B cell (primary cell): ENCODE data around the gene NPEPL1. TPM values are rescaled to one million over a fixed set of nuclear protein-coding genes. Genes with fewer than 3 reads are reported as not detected.

Experiments
- ATAC-seq: fragments of 200-7000 bp; cut with Tn5 transposase; one replicate; pipeline ENCODE4 v1.10.0; 2021; ENCODE audit warnings: low read depth, mild to moderate bottlenecking, moderate number of reproducible peaks, moderate library complexity
- CTCF ChIA-PET: fragments of 350-600 bp; sonication (Branson Sonifier 250); formaldehyde crosslinking; loops from one replicate; lab custom pipeline; 2021; ENCODE audit warnings: antibody characterized with exemption, inconsistent platforms; lab: Charles Lee
- POLR2A ChIA-PET: fragments of 350-600 bp; sonication (Branson Sonifier 250); formaldehyde crosslinking; loops from one replicate; lab custom pipeline; 2021; ENCODE audit warnings: antibody characterized with exemption; lab: Charles Lee
- DNase-seq: peaks from one replicate; pipeline ENCODE4 v3.0.0; 2013
- H2AFZ ChIP-seq: 2 replicates; pipeline ENCODE4 v1.6.1; 2012; ENCODE audit warnings: mild to moderate bottlenecking, low read depth, low read length; ENCODE audit not compliant: insufficient read depth, poor library complexity, severe bottlenecking
- H3K27ac ChIP-seq, 2 donors: 1 replicate in 1 of 2; 2 replicates in 1 of 2; pipeline ENCODE4 v1.5.1; 2012 to 2013; ENCODE audit warnings: low read length in 2 of 2, mild to moderate bottlenecking in 2 of 2, moderate library complexity in 1 of 2
- H3K27me3 ChIP-seq, 4 experiments: fragments of 200-600 bp in 1 of 4; sonication (generic) in 1 of 4; replicated peaks in 1 of 4; 1 replicate in 2 of 4; 2 replicates in 2 of 4; pipeline versions ENCODE4 v1.6.1 to v1.7.0; 2013 to 2016; ENCODE audit warnings: low read length in 3 of 4, mild to moderate bottlenecking in 2 of 4, mixed read lengths in 1 of 4, moderate library complexity in 1 of 4; ENCODE audit not compliant: insufficient read depth in 4 of 4, control insufficient read depth in 3 of 4; ENCODE audit errors: control extremely low read depth in 1 of 4
- H3K36me3 ChIP-seq, 2 experiments: replicated peaks in 1 of 2; 1 replicate in 1 of 2; 2 replicates in 1 of 2; pipeline versions ENCODE4 v1.6.1 to v1.7.1; 2013; ENCODE audit warnings: low read length in 1 of 2; ENCODE audit not compliant: insufficient read depth in 2 of 2, control insufficient read depth in 1 of 2; ENCODE audit errors: control extremely low read depth in 1 of 2, extremely low read depth in 1 of 2
- H3K4me1 ChIP-seq, 2 donors: fragments of 200-600 bp in 1 of 2; sonication (generic) in 1 of 2; 1 replicate in 1 of 2; 2 replicates in 1 of 2; pipeline versions ENCODE4 v1.5.1 to v1.6.1; 2013 to 2017; ENCODE audit warnings: low read length in 2 of 2; ENCODE audit not compliant: control insufficient read depth in 2 of 2, insufficient read depth in 2 of 2
- H3K4me2 ChIP-seq: replicated peaks from 2 replicates; pipeline ENCODE3; 2012; ENCODE audit warnings: mild to moderate bottlenecking, low read depth, low read length; ENCODE audit not compliant: poor library complexity, severe bottlenecking
- H3K4me3 ChIP-seq, 5 experiments: fragments of 200-600 bp in 1 of 5; sonication (generic) in 1 of 5; 1 replicate in 3 of 5; 2 replicates in 2 of 5; pipeline versions ENCODE4 v1.5.1 to v1.7.0; 2011 to 2016; ENCODE audit warnings: low read length in 4 of 5, mild to moderate bottlenecking in 4 of 5, low read depth in 2 of 5, control low read depth in 1 of 5, moderate library complexity in 1 of 5; ENCODE audit not compliant: insufficient read depth in 1 of 5; ENCODE audit errors: control extremely low read depth in 1 of 5, extremely low read depth in 1 of 5
- H3K79me2 ChIP-seq: fragments of 200-600 bp; sonication (generic); one replicate; pipeline ENCODE4 v1.6.0; 2016; ENCODE audit warnings: low read length; ENCODE audit not compliant: control insufficient read depth, insufficient read depth
- H3K9ac ChIP-seq: fragments of 200-600 bp; sonication (generic); 2 replicates; pipeline ENCODE4 v1.6.1; 2017; ENCODE audit warnings: mild to moderate bottlenecking, low read length, moderate library complexity
- H3K9me3 ChIP-seq, 3 donors: one replicate each; pipeline versions ENCODE4 v1.6.1 to v1.7.1; 2013; ENCODE audit warnings: low read length in 2 of 3; ENCODE audit not compliant: control insufficient read depth in 2 of 3, insufficient read depth in 1 of 3; ENCODE audit errors: control extremely low read depth in 1 of 3
- H4K20me1 ChIP-seq: 2 replicates; pipeline ENCODE4 v1.6.0; 2012; ENCODE audit warnings: mild to moderate bottlenecking, low read length; ENCODE audit not compliant: insufficient read depth, control insufficient read depth, poor library complexity, severe bottlenecking
- H3K27ac Mint-ChIP-seq: one replicate; pipeline ENCODE4 v1.8.0; 2021; ENCODE audit warnings: mixed read lengths
- H3K27me3 Mint-ChIP-seq: one replicate; pipeline ENCODE4 v1.8.0; 2021; ENCODE audit warnings: mixed read lengths
- H3K4me1 Mint-ChIP-seq: one replicate; pipeline ENCODE4 v1.8.0; 2021; ENCODE audit warnings: mixed read lengths
- H3K4me3 Mint-ChIP-seq: one replicate; pipeline ENCODE4 v1.8.0; 2021; ENCODE audit warnings: mixed read lengths
- H3K9me3 Mint-ChIP-seq: one replicate; pipeline ENCODE4 v1.8.0; 2022; ENCODE audit warnings: mixed read lengths; ENCODE audit not compliant: insufficient read depth
- CTCF ChIP-seq: fragments of 200-600 bp; IDR thresholded peaks from one replicate; pipeline ENCODE4 v1.8.0; 2022; ENCODE audit warnings: antibody characterized with exemption, mild to moderate bottlenecking
- EZH2 ChIP-seq: IDR thresholded peaks from 2 replicates; pipeline ENCODE4 v1.6.1; 2012; ENCODE audit warnings: borderline replicate concordance, low read depth, mild to moderate bottlenecking, moderate library complexity, low read length; ENCODE audit not compliant: insufficient read depth, poor library complexity, severe bottlenecking
- WGBS: methylation state at CpG from one replicate; pipeline ENCODE4 v1.1.5; 2013; ENCODE audit warnings: missing lambda C conversion rate; ENCODE audit not compliant: insufficient coverage; 5-methylcytosine and 5-hydroxymethylcytosine counted together
- intact Hi-C: fragments of 100-400 bp; cut with micrococcal nuclease; formaldehyde crosslinking; loops from one replicate; pipeline ENCODE4 v1.10.0; 2022
- polyA plus RNA-seq: library from polyadenylated mRNA; depleted of rRNA; stranded (reverse); fragments of >200 nt; gene quantifications from 2 replicates; pipeline ENCODE4 v1.2.3, GENCODE V29; 2012
- total RNA-seq, 2 donors: library from RNA; stranded (reverse); fragments of 120-200 nt in 1 of 2; gene quantifications; 1 replicate in 1 of 2; 2 replicates in 1 of 2; pipeline versions ENCODE4 v1.2.3 to v1.2.4, GENCODE V29; 2013 to 2022

NPEPL1 gene
- total and polyA plus RNA-seq, 2 donors (not counting 1 experiment from before 2014, with no cell fraction given) = 34.3 to 45.1 TPM

DNA sequence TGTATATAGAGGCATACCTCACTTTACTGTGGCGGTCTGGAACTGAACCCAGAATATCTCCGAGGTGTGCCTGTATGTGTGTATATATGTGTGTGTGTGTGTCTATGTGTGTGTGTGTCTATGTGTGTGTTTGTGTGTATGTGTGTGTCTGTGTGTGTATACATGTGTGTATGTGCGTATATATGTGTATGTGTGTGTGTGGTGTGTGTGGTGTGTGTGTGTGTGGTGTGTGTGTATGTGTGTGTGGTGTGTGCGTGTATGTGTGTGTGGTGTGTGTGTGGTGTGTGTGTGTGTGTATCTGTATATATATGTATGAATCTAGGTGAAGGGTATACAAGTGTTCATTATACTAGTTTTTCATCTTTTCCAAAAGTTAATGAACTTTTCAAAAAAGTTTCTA, 4.2 kb upstream of the NPEPL1 start:
- Histone ChIP-seq H3K36me3 (no peaks in the 10 kb centered on the region), H3K9me3 (no peaks in the 10 kb centered on the region), H3K79me2 (no peaks in the 10 kb centered on the region), H3K27ac (no peak overlapping the region), H3K4me1 (peaks cover 3% of the 10 kb centered on the region in 2 donors), H4K20me1 (no peaks in the 10 kb centered on the region), H3K4me2 (no peak overlapping the region), H3K4me3 (no peak overlapping the region), H3K9ac (no peak overlapping the region), H2AFZ (no peak overlapping the region), H3K27me3 (no peaks in the 10 kb centered on the region)
- ChIA-PET CTCF (no interaction called here), POLR2A (interaction anchor here (0.6 kb wide), 1 partner anchor 443 kb away, joined by 4 read pairs; no protein-coding TSS in a partner anchor)
- Mint-ChIP-seq H3K27ac (no peak overlapping the region), H3K4me1 (peaks cover 8% of the 10 kb centered on the region), H3K9me3 (no peaks in the 10 kb centered on the region), H3K27me3 (no peaks in the 10 kb centered on the region), H3K4me3 (no peak overlapping the region)
- DNase-seq = no peak
- intact Hi-C loops = no loop called here
- no peak for ATAC-seq
- TF ChIP-seq EZH2 (no peak), CTCF (no peak)
- WGBS = 100% methylated on average over 2 of the region's 4 CpGs

GRCh38 chr20:58688840-58689239, 3.8 kb upstream of the NPEPL1 start:
- POLR2A ChIA-PET = no interaction called here
- DNase-seq (no peak), ATAC-seq (no peak)
- no peak overlapping the region for H3K4me3 Mint-ChIP-seq
- H3K4me1 Mint-ChIP-seq = peaks cover 12% of the 10 kb centered on the region
- intact Hi-C loops = no loop called here
- H3K4me3 ChIP-seq = no peak overlapping the region
- 97% methylated on average over 6 of the region's 6 CpGs for WGBS
- TF ChIP-seq CTCF (no peak), EZH2 (no peak)
- CTCF ChIA-PET = interaction anchor here (0.8 to 1.5 kb wide), 2 partner anchors 29 to 38 kb away, joined by 3 to 4 read pairs; partner anchors contain the start of gene STX16
- no peak overlapping the region for H3K9ac ChIP-seq
- no peaks in the 10 kb centered on the region for H3K9me3 Mint-ChIP-seq
- no peak overlapping the region for H3K27ac ChIP-seq
- H3K36me3 ChIP-seq = no peaks in the 10 kb centered on the region
- no peak overlapping the region for H3K27ac Mint-ChIP-seq
- no peak overlapping the region for H3K4me2 ChIP-seq
- H3K9me3 ChIP-seq = no peaks in the 10 kb centered on the region
- H4K20me1 ChIP-seq = no peaks in the 10 kb centered on the region
- no peaks in the 10 kb centered on the region for H3K79me2 ChIP-seq
- peaks cover 7% of the 10 kb centered on the region in 2 donors for H3K4me1 ChIP-seq
- H2AFZ ChIP-seq = no peak overlapping the region
- no peaks in the 10 kb centered on the region for H3K27me3 Mint-ChIP-seq
- no peaks in the 10 kb centered on the region for H3K27me3 ChIP-seq
